Spleen (tissue), 7 donors: Measurements from ENCODE around the gene PCYT2.

Source experiments
- CTCF ChIP-seq, 11 experiments: fragments of 200-600 bp in 7 of 11; fragments of 450-650 bp in 4 of 11; sonication (generic) in 4 of 11; IDR thresholded peaks in 8 of 11; conservative IDR thresholded peaks in 3 of 11; 1 replicate in 7 of 11; 2 replicates in 4 of 11; pipeline versions ENCODE4 v1.4.0 to v1.8.0; 2016 to 2021; ENCODE audit warnings: antibody characterized with exemption in 11 of 11, inconsistent platforms in 4 of 11, mild to moderate bottlenecking in 1 of 11
- POLR2AphosphoS5 ChIP-seq, 3 donors: sonication (generic); formaldehyde crosslinking; IDR thresholded peaks; one replicate each; pipeline ENCODE4 v1.5.1; 2017; ENCODE audit warnings: antibody characterized with exemption in 3 of 3
- donor health status: DM: no; HTN: no; CAD: no; lungs with moderate emphysema.
- donor health status: DM: no; HTN: no; CAD: no.
- donor health status: DM: no; HTN: no; CAD: no.

DNA sequence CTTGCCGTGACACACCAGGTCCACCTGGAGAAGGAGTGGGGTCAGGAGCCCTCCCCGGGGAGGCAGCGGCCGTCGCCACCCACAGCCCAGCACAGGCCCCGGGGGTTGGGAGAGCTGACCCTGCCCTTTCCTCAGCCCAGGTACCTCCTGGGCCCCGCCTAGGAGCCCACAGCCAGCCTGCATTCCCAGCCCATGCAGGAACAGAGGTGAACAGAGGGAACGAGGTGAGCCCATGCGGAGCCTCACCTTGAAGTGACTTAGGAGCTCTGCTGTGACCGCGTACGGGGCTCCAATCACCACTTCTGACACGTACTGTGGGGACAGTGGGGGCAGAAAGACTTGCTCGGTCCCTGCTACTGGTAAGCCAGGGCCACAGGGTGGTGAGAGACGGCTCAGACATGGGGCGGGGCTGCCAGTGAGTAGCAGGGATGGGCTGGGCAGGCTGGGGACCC lies 5.7 kb downstream of the PCYT2 start:
- TF ChIP-seq CTCF (IDR thresholded peaks at IDR 0.05 in 8 of 11, conservative IDR thresholded peaks at IDR 0.05 in 3 of 11), result no peak
- TF ChIP-seq POLR2AphosphoS5 (IDR thresholded peaks at IDR 0.05), result no peak
